GM06990 (cell line): Measurements from ENCODE around the gene MCF2L.

Experiments
- DNase-seq: peaks from one replicate; pipeline ENCODE4 v3.0.0-alpha.2; 2011; ENCODE audit not compliant: insufficient read length; ENCODE audit errors: extremely low read depth
- H3K27me3 ChIP-seq: replicated peaks from 2 replicates; pipeline ENCODE4 v1.6.0; 2011; ENCODE audit warnings: low read length; ENCODE audit not compliant: control insufficient read depth, insufficient read depth
- H3K36me3 ChIP-seq: 2 replicates; pipeline ENCODE4 v1.5.1; 2011; ENCODE audit warnings: low read length; ENCODE audit not compliant: control insufficient read depth, insufficient read depth
- H3K4me3 ChIP-seq: replicated peaks from 2 replicates; pipeline ENCODE4 v1.5.1; 2011; ENCODE audit warnings: low read depth, mild to moderate bottlenecking, control low read depth, low read length
- CTCF ChIP-seq: IDR thresholded peaks from 2 replicates; pipeline ENCODE4 v1.5.1; 2011; ENCODE audit warnings: low read length, control low read depth, mild to moderate bottlenecking, inconsistent platforms; ENCODE audit not compliant: insufficient read depth, poor library complexity, severe bottlenecking

Gene MCF2L

GRCh38 chr13:112932971-112933370 lies 36.0 kb upstream of the MCF2L start:
- no peaks in the 10 kb centered on the region; the same call in none of the 2 replicates for H3K27me3 ChIP-seq
- no peak overlapping the region for H3K4me3 ChIP-seq
- no peak for TF ChIP-seq CTCF
- H3K36me3 ChIP-seq = no peaks in the 10 kb centered on the region
- no peak for DNase-seq

- Histone ChIP-seq H3K36me3 (no peaks in the 10 kb centered on the region), H3K27me3 (no peaks in the 10 kb centered on the region; the same call in none of the 2 replicates), H3K4me3 (no peak overlapping the region)
- no peak for DNase-seq
- TF ChIP-seq CTCF = no peak
These were observed 35.4 kb upstream of the MCF2L start for GRCh38 chr13:112933649-112934048.

GRCh38 chr13:112934078-112934477 lies 34.9 kb upstream of the MCF2L start:
- H3K36me3 ChIP-seq = no peaks in the 10 kb centered on the region
- no peak overlapping the region for H3K4me3 ChIP-seq
- DNase-seq = no peak
- H3K27me3 ChIP-seq = no peaks in the 10 kb centered on the region; the same call in none of the 2 replicates
- no peak for TF ChIP-seq CTCF

- Histone ChIP-seq H3K36me3 (no peaks in the 10 kb centered on the region), H3K27me3 (no peaks in the 10 kb centered on the region; the same call in none of the 2 replicates), H3K4me3 (no peak overlapping the region)
- DNase-seq = no peak
- no peak for TF ChIP-seq CTCF
These were observed 30.3 kb upstream of the MCF2L start for GRCh38 chr13:112938680-112939079.

- Histone ChIP-seq H3K27me3 (no peaks in the 10 kb centered on the region; the same call in 1 of the 2 replicates), H3K36me3 (no peaks in the 10 kb centered on the region), H3K4me3 (no peak overlapping the region)
- DNase-seq = no peak
- no peak for TF ChIP-seq CTCF
These were observed 28.8 kb upstream of the MCF2L start for GRCh38 chr13:112940236-112940635.

GRCh38 chr13:112941349-112941748 lies 27.7 kb upstream of the MCF2L start:
- H3K27me3 ChIP-seq = no peaks in the 10 kb centered on the region; the same call in 1 of the 2 replicates
- no peak overlapping the region for H3K4me3 ChIP-seq
- no peak for TF ChIP-seq CTCF
- no peak for DNase-seq
- H3K36me3 ChIP-seq = no peaks in the 10 kb centered on the region
